B cell (primary cell): ENCODE data around the gene EHD4. TPM values are rescaled to one million over a fixed set of nuclear protein-coding genes. Genes with fewer than 3 reads are reported as not detected.

Source experiments
- ATAC-seq: fragments of 200-7000 bp; cut with Tn5 transposase; one replicate; pipeline ENCODE4 v1.10.0; 2021; ENCODE audit warnings: low read depth, mild to moderate bottlenecking, moderate number of reproducible peaks, moderate library complexity
- CTCF ChIA-PET: fragments of 350-600 bp; sonication (Branson Sonifier 250); formaldehyde crosslinking; loops from one replicate; lab custom pipeline; 2021; ENCODE audit warnings: antibody characterized with exemption, inconsistent platforms; lab: Charles Lee
- POLR2A ChIA-PET: fragments of 350-600 bp; sonication (Branson Sonifier 250); formaldehyde crosslinking; loops from one replicate; lab custom pipeline; 2021; ENCODE audit warnings: antibody characterized with exemption; lab: Charles Lee
- DNase-seq: peaks from one replicate; pipeline ENCODE4 v3.0.0; 2013
- H2AFZ ChIP-seq: 2 replicates; pipeline ENCODE4 v1.6.1; 2012; ENCODE audit warnings: mild to moderate bottlenecking, low read depth, low read length; ENCODE audit not compliant: insufficient read depth, poor library complexity, severe bottlenecking
- H3K27ac ChIP-seq, 2 donors: 1 replicate in 1 of 2; 2 replicates in 1 of 2; pipeline ENCODE4 v1.5.1; 2012 to 2013; ENCODE audit warnings: low read length in 2 of 2, mild to moderate bottlenecking in 2 of 2, moderate library complexity in 1 of 2
- H3K27me3 ChIP-seq, 4 experiments: fragments of 200-600 bp in 1 of 4; sonication (generic) in 1 of 4; replicated peaks in 1 of 4; 1 replicate in 2 of 4; 2 replicates in 2 of 4; pipeline versions ENCODE4 v1.6.1 to v1.7.0; 2013 to 2016; ENCODE audit warnings: low read length in 3 of 4, mild to moderate bottlenecking in 2 of 4, mixed read lengths in 1 of 4, moderate library complexity in 1 of 4; ENCODE audit not compliant: insufficient read depth in 4 of 4, control insufficient read depth in 3 of 4; ENCODE audit errors: control extremely low read depth in 1 of 4
- H3K36me3 ChIP-seq, 2 experiments: replicated peaks in 1 of 2; 1 replicate in 1 of 2; 2 replicates in 1 of 2; pipeline versions ENCODE4 v1.6.1 to v1.7.1; 2013; ENCODE audit warnings: low read length in 1 of 2; ENCODE audit not compliant: insufficient read depth in 2 of 2, control insufficient read depth in 1 of 2; ENCODE audit errors: control extremely low read depth in 1 of 2, extremely low read depth in 1 of 2
- H3K4me1 ChIP-seq, 2 donors: fragments of 200-600 bp in 1 of 2; sonication (generic) in 1 of 2; 1 replicate in 1 of 2; 2 replicates in 1 of 2; pipeline versions ENCODE4 v1.5.1 to v1.6.1; 2013 to 2017; ENCODE audit warnings: low read length in 2 of 2; ENCODE audit not compliant: control insufficient read depth in 2 of 2, insufficient read depth in 2 of 2
- H3K4me2 ChIP-seq: replicated peaks from 2 replicates; pipeline ENCODE3; 2012; ENCODE audit warnings: mild to moderate bottlenecking, low read depth, low read length; ENCODE audit not compliant: poor library complexity, severe bottlenecking
- H3K4me3 ChIP-seq, 5 experiments: fragments of 200-600 bp in 1 of 5; sonication (generic) in 1 of 5; 1 replicate in 3 of 5; 2 replicates in 2 of 5; pipeline versions ENCODE4 v1.5.1 to v1.7.0; 2011 to 2016; ENCODE audit warnings: low read length in 4 of 5, mild to moderate bottlenecking in 4 of 5, low read depth in 2 of 5, control low read depth in 1 of 5, moderate library complexity in 1 of 5; ENCODE audit not compliant: insufficient read depth in 1 of 5; ENCODE audit errors: control extremely low read depth in 1 of 5, extremely low read depth in 1 of 5
- H3K79me2 ChIP-seq: fragments of 200-600 bp; sonication (generic); one replicate; pipeline ENCODE4 v1.6.0; 2016; ENCODE audit warnings: low read length; ENCODE audit not compliant: control insufficient read depth, insufficient read depth
- H3K9ac ChIP-seq: fragments of 200-600 bp; sonication (generic); 2 replicates; pipeline ENCODE4 v1.6.1; 2017; ENCODE audit warnings: mild to moderate bottlenecking, low read length, moderate library complexity
- H3K9me3 ChIP-seq, 3 donors: one replicate each; pipeline versions ENCODE4 v1.6.1 to v1.7.1; 2013; ENCODE audit warnings: low read length in 2 of 3; ENCODE audit not compliant: control insufficient read depth in 2 of 3, insufficient read depth in 1 of 3; ENCODE audit errors: control extremely low read depth in 1 of 3
- H4K20me1 ChIP-seq: 2 replicates; pipeline ENCODE4 v1.6.0; 2012; ENCODE audit warnings: mild to moderate bottlenecking, low read length; ENCODE audit not compliant: insufficient read depth, control insufficient read depth, poor library complexity, severe bottlenecking
- H3K27ac Mint-ChIP-seq: one replicate; pipeline ENCODE4 v1.8.0; 2021; ENCODE audit warnings: mixed read lengths
- H3K27me3 Mint-ChIP-seq: one replicate; pipeline ENCODE4 v1.8.0; 2021; ENCODE audit warnings: mixed read lengths
- H3K4me1 Mint-ChIP-seq: one replicate; pipeline ENCODE4 v1.8.0; 2021; ENCODE audit warnings: mixed read lengths
- H3K4me3 Mint-ChIP-seq: one replicate; pipeline ENCODE4 v1.8.0; 2021; ENCODE audit warnings: mixed read lengths
- H3K9me3 Mint-ChIP-seq: one replicate; pipeline ENCODE4 v1.8.0; 2022; ENCODE audit warnings: mixed read lengths; ENCODE audit not compliant: insufficient read depth
- EZH2 ChIP-seq: IDR thresholded peaks from 2 replicates; pipeline ENCODE4 v1.6.1; 2012; ENCODE audit warnings: borderline replicate concordance, low read depth, mild to moderate bottlenecking, moderate library complexity, low read length; ENCODE audit not compliant: insufficient read depth, poor library complexity, severe bottlenecking
- WGBS: methylation state at CpG from one replicate; pipeline ENCODE4 v1.1.5; 2013; ENCODE audit warnings: missing lambda C conversion rate; ENCODE audit not compliant: insufficient coverage; 5-methylcytosine and 5-hydroxymethylcytosine counted together
- intact Hi-C: fragments of 100-400 bp; cut with micrococcal nuclease; formaldehyde crosslinking; loops from one replicate; pipeline ENCODE4 v1.10.0; 2022
- polyA plus RNA-seq: library from polyadenylated mRNA; depleted of rRNA; stranded (reverse); fragments of >200 nt; gene quantifications from 2 replicates; pipeline ENCODE4 v1.2.3, GENCODE V29; 2012
- total RNA-seq, 2 donors: library from RNA; stranded (reverse); fragments of 120-200 nt in 1 of 2; gene quantifications; 1 replicate in 1 of 2; 2 replicates in 1 of 2; pipeline versions ENCODE4 v1.2.3 to v1.2.4, GENCODE V29; 2013 to 2022
- TF ChIP-seq, protein P1 (sequence below): fragments of 200-600 bp; IDR thresholded peaks from one replicate; pipeline ENCODE4 v1.8.0; 2022; ENCODE audit warnings: antibody characterized with exemption, mild to moderate bottlenecking

EHD4 gene
- total and polyA plus RNA-seq, 2 donors (not counting 1 experiment from before 2014, with no cell fraction given) = 3.1 to 12.7 TPM

DNA sequence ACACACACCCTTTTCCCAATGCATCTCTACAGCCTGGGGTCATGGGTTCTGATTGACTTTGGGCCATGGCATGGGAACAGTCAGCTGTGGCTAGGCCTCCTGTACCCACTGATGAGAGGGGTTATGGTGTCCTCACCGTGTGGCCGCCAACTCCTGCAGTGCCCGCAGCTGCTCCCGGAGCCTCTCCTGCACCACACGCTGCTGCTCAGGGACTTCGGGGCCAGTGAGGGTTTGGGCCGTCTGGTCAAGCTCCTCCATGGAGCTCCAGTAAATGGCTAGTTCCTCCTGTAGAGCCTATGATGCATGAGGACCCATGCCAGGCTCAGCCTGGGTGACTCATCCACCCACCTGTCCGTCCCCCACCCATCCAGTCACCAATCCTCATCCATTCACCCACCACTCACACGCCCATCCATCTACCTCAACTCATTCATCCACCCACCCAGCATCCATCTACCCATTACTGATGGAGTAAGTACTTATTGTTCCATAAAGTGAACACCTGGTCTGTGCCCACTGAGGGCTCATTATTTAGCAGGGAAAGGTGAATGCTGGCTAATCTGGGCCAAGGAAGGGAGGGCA, 100.1 kb downstream of the EHD4 start:
- H2AFZ ChIP-seq = no peak overlapping the region
- POLR2A ChIA-PET = no interaction called here
- no peak overlapping the region for H3K27ac ChIP-seq
- ATAC-seq (no peak), DNase-seq (no peak)
- intact Hi-C loops = no loop called here
- H3K9me3 ChIP-seq = no peaks in the 10 kb centered on the region
- no peak overlapping the region for H3K4me3 ChIP-seq
- TF ChIP-seq EZH2 = no peak
- TF ChIP-seq, protein P1, sequence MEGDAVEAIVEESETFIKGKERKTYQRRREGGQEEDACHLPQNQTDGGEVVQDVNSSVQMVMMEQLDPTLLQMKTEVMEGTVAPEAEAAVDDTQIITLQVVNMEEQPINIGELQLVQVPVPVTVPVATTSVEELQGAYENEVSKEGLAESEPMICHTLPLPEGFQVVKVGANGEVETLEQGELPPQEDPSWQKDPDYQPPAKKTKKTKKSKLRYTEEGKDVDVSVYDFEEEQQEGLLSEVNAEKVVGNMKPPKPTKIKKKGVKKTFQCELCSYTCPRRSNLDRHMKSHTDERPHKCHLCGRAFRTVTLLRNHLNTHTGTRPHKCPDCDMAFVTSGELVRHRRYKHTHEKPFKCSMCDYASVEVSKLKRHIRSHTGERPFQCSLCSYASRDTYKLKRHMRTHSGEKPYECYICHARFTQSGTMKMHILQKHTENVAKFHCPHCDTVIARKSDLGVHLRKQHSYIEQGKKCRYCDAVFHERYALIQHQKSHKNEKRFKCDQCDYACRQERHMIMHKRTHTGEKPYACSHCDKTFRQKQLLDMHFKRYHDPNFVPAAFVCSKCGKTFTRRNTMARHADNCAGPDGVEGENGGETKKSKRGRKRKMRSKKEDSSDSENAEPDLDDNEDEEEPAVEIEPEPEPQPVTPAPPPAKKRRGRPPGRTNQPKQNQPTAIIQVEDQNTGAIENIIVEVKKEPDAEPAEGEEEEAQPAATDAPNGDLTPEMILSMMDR = no peak
- H3K9me3 Mint-ChIP-seq = no peaks in the 10 kb centered on the region
- peaks cover 0 to 5% (median 0%) of the 10 kb centered on the region in 4 experiments for H3K27me3 ChIP-seq
- no peak overlapping the region for H3K9ac ChIP-seq
- H4K20me1 ChIP-seq = no peaks in the 10 kb centered on the region
- CTCF ChIA-PET = no interaction called here
- peaks cover 7% of the 10 kb centered on the region for H3K4me1 Mint-ChIP-seq
- H3K36me3 ChIP-seq = no peaks in the 10 kb centered on the region
- H3K4me3 Mint-ChIP-seq = no peak overlapping the region
- H3K27me3 Mint-ChIP-seq = peaks cover 10% of the 10 kb centered on the region
- H3K4me1 ChIP-seq = peaks cover 0 to 9% of the 10 kb centered on the region in 2 donors
- WGBS = 92% methylated on average over 8 of the region's 9 CpGs
- H3K27ac Mint-ChIP-seq = no peak overlapping the region
- H3K79me2 ChIP-seq = no peaks in the 10 kb centered on the region
- no peak overlapping the region for H3K4me2 ChIP-seq

DNA sequence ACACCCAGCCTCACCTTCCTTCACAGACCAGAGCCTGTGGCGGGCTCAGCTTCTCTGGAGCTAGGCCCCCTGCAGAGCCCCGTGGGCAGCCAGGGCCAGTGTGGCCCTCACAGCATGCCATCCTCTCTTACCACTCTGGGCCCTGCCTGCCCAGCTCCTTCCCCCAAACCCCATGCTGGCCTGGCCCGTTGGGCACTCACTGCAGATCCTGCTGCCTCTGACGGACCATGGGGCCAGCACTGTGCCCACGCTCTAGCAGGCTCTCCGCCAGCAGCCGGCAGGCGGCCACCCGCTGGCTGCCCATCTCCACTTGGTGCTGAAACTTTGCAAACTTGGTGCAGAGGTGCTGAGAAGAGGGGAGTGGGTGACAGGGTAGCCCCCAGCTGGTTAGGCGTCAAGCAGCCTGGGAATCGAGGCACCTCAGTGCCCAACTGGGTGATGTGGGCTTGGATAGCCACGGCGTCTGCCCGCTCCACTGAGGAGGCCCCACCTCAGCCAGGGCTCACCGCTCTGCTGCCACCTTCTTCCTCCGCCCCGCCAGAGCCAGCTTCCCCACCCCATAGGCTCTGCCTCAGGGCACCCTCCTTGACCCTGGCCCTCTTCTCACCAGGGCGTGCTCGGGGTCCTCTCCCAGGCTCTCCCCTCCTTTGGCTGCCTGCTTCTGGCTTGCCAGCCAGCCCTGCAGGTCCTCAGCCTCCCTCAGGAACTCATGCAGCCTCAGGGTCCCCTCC, 101.0 kb downstream of the EHD4 start:
- intact Hi-C loops = no loop called here
- Histone ChIP-seq H2AFZ (no peak overlapping the region), H3K27me3 (peaks cover 0 to 5% (median 0%) of the 10 kb centered on the region in 4 experiments), H3K36me3 (no peaks in the 10 kb centered on the region), H3K4me3 (no peak overlapping the region), H3K4me2 (no peak overlapping the region), H4K20me1 (no peaks in the 10 kb centered on the region), H3K9ac (no peak overlapping the region), H3K79me2 (no peaks in the 10 kb centered on the region), H3K4me1 (peaks cover 0 to 7% of the 10 kb centered on the region in 2 donors), H3K27ac (no peak overlapping the region), H3K9me3 (no peaks in the 10 kb centered on the region)
- CTCF ChIA-PET = no interaction called here
- H3K9me3 Mint-ChIP-seq = no peaks in the 10 kb centered on the region
- ATAC-seq (no peak), DNase-seq (no peak)
- no peak overlapping the region for H3K27ac Mint-ChIP-seq
- H3K27me3 Mint-ChIP-seq = peaks cover 10% of the 10 kb centered on the region
- H3K4me3 Mint-ChIP-seq = no peak overlapping the region
- POLR2A ChIA-PET = no interaction called here
- WGBS = 85% methylated on average over 19 of the region's 19 CpGs
- no peak for TF ChIP-seq EZH2
- TF ChIP-seq, protein P1 = no peak
- peaks cover 7% of the 10 kb centered on the region for H3K4me1 Mint-ChIP-seq
